Tibial nerve (tissue), 3 donors: ENCODE measurements around the gene SFXN1.

Source experiments
- POLR2A ChIP-seq, 2 donors: fragments of 450-650 bp; IDR thresholded peaks; one replicate each; pipeline ENCODE4 v1.6.1; 2017; ENCODE audit warnings: antibody characterized with exemption in 2 of 2, mild to moderate bottlenecking in 2 of 2, moderate library complexity in 2 of 2
- TF ChIP-seq, protein P1 (sequence below), 5 experiments: fragments of 200-600 bp in 3 of 5; fragments of 450-650 bp in 2 of 5; sonication (generic) in 3 of 5; IDR thresholded peaks; one replicate each; pipeline ENCODE4 v1.5.1; 2016 to 2019; ENCODE audit warnings: antibody characterized with exemption in 5 of 5, mild to moderate bottlenecking in 3 of 5, moderate library complexity in 2 of 5

DNA sequence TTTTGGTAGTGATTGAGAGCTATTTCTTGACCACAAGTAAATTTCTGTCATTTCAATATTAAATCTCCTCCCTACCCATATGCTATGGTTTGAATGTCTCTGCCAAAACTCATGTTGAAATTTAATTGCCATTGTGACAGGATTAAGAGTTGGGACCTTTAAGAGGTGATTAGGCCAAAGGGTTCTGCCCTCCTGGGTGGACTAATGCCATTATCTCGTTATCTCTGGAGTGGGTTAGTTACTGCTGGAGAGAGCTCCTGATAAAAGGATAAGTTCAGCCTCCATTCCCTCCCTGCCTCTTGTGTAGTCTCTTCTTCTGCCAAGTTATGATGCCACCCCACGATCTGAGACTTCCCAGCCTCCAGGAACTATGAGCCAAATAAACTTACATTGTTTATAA, 30.8 kb upstream of the SFXN1 start:
- TF ChIP-seq, protein P1, sequence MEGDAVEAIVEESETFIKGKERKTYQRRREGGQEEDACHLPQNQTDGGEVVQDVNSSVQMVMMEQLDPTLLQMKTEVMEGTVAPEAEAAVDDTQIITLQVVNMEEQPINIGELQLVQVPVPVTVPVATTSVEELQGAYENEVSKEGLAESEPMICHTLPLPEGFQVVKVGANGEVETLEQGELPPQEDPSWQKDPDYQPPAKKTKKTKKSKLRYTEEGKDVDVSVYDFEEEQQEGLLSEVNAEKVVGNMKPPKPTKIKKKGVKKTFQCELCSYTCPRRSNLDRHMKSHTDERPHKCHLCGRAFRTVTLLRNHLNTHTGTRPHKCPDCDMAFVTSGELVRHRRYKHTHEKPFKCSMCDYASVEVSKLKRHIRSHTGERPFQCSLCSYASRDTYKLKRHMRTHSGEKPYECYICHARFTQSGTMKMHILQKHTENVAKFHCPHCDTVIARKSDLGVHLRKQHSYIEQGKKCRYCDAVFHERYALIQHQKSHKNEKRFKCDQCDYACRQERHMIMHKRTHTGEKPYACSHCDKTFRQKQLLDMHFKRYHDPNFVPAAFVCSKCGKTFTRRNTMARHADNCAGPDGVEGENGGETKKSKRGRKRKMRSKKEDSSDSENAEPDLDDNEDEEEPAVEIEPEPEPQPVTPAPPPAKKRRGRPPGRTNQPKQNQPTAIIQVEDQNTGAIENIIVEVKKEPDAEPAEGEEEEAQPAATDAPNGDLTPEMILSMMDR (IDR thresholded peaks at IDR 0.05): no peak
- no peak for TF ChIP-seq POLR2A (IDR thresholded peaks at IDR 0.05)
